Measurements from ENCODE around the gene ANKS1B. TPM values are rescaled to one million over a fixed set of nuclear protein-coding genes. Genes with fewer than 3 reads are reported as not detected.

The ANKS1B gene
- total RNA-seq, 1 experiment from 2014 or later = 5.8 TPM

GRCh38 chr12:99130808-99131553 lies 853.8 kb downstream of the ANKS1B start (continued):
- TF ChIP-seq HMGXB4 (CRISPR knock-in tag; IDR thresholded peaks at IDR 0.05) = no peak

- no peak for TF ChIP-seq FOXP1 (CRISPR knock-in tag; IDR thresholded peaks at IDR 0.05; ENCODE audit: borderline replicate concordance)
- TF ChIP-seq GABPB1 (CRISPR knock-in tag; IDR thresholded peaks at IDR 0.05) = no peak
- ATAC-seq (no peak), DNase-seq (ENCODE audit: low spot score) (no peak)
- POLR2A ChIA-PET = no interaction called here
- Mint-ChIP-seq H3K4me1 (no peaks in the 10 kb centered on the region), H3K4me3 (no peak overlapping the region), H3K27ac (no peak overlapping the region), H3K9me3 (no peaks in the 10 kb centered on the region), H3K27me3 (ENCODE audit: low read depth) (no peaks in the 10 kb centered on the region), H3K36me3 (no peaks in the 10 kb centered on the region)
- CTCF ChIA-PET = no interaction called here
These were observed 856.4 kb downstream of the ANKS1B start for GRCh38 chr12:99128246-99128802.

GRCh38 chr12:99122959-99123358 lies 861.8 kb downstream of the ANKS1B start:
- Mint-ChIP-seq H3K36me3 (no peaks in the 10 kb centered on the region), H3K27me3 (ENCODE audit: low read depth) (no peaks in the 10 kb centered on the region), H3K9me3 (no peaks in the 10 kb centered on the region), H3K27ac (no peak overlapping the region), H3K4me3 (no peak overlapping the region), H3K4me1 (no peaks in the 10 kb centered on the region)
- ChIA-PET CTCF (no interaction called here), POLR2A (no interaction called here)
- ATAC-seq (no peak), DNase-seq (ENCODE audit: low spot score) (no peak)
- TF ChIP-seq ELF4 (CRISPR knock-in tag; IDR thresholded peaks at IDR 0.05; ENCODE audit: low read depth) = no peak
- TF ChIP-seq STAT6 (CRISPR knock-in tag; conservative IDR thresholded peaks at IDR 0.05; ENCODE audit: low read depth) = no peak
- no peak for TF ChIP-seq ZNF512 (CRISPR knock-in tag; IDR thresholded peaks at IDR 0.05; ENCODE audit: borderline replicate concordance)
- TF ChIP-seq, protein P1, sequence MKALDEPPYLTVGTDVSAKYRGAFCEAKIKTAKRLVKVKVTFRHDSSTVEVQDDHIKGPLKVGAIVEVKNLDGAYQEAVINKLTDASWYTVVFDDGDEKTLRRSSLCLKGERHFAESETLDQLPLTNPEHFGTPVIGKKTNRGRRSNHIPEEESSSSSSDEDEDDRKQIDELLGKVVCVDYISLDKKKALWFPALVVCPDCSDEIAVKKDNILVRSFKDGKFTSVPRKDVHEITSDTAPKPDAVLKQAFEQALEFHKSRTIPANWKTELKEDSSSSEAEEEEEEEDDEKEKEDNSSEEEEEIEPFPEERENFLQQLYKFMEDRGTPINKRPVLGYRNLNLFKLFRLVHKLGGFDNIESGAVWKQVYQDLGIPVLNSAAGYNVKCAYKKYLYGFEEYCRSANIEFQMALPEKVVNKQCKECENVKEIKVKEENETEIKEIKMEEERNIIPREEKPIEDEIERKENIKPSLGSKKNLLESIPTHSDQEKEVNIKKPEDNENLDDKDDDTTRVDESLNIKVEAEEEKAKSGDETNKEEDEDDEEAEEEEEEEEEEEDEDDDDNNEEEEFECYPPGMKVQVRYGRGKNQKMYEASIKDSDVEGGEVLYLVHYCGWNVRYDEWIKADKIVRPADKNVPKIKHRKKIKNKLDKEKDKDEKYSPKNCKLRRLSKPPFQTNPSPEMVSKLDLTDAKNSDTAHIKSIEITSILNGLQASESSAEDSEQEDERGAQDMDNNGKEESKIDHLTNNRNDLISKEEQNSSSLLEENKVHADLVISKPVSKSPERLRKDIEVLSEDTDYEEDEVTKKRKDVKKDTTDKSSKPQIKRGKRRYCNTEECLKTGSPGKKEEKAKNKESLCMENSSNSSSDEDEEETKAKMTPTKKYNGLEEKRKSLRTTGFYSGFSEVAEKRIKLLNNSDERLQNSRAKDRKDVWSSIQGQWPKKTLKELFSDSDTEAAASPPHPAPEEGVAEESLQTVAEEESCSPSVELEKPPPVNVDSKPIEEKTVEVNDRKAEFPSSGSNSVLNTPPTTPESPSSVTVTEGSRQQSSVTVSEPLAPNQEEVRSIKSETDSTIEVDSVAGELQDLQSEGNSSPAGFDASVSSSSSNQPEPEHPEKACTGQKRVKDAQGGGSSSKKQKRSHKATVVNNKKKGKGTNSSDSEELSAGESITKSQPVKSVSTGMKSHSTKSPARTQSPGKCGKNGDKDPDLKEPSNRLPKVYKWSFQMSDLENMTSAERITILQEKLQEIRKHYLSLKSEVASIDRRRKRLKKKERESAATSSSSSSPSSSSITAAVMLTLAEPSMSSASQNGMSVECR (CRISPR knock-in tag; IDR thresholded peaks at IDR 0.05; ENCODE audit: borderline replicate concordance) = no peak
- no peak for TF ChIP-seq ZNF423 (CRISPR knock-in tag; IDR thresholded peaks at IDR 0.05)
- no peak for TF ChIP-seq FOXJ3 (CRISPR knock-in tag; IDR thresholded peaks at IDR 0.05; ENCODE audit: borderline replicate concordance)
- no peak for TF ChIP-seq ATF6 (CRISPR knock-in tag; IDR thresholded peaks at IDR 0.05)
- TF ChIP-seq, protein P2, sequence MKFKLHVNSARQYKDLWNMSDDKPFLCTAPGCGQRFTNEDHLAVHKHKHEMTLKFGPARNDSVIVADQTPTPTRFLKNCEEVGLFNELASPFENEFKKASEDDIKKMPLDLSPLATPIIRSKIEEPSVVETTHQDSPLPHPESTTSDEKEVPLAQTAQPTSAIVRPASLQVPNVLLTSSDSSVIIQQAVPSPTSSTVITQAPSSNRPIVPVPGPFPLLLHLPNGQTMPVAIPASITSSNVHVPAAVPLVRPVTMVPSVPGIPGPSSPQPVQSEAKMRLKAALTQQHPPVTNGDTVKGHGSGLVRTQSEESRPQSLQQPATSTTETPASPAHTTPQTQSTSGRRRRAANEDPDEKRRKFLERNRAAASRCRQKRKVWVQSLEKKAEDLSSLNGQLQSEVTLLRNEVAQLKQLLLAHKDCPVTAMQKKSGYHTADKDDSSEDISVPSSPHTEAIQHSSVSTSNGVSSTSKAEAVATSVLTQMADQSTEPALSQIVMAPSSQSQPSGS (CRISPR knock-in tag; IDR thresholded peaks at IDR 0.05; ENCODE audit: borderline replicate concordance, low read depth) = no peak
- TF ChIP-seq, protein P3, sequence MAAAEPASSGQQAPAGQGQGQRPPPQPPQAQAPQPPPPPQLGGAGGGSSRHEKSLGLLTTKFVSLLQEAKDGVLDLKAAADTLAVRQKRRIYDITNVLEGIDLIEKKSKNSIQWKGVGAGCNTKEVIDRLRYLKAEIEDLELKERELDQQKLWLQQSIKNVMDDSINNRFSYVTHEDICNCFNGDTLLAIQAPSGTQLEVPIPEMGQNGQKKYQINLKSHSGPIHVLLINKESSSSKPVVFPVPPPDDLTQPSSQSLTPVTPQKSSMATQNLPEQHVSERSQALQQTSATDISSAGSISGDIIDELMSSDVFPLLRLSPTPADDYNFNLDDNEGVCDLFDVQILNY (CRISPR knock-in tag; IDR thresholded peaks at IDR 0.05) = no peak
- no peak for TF ChIP-seq ZBTB21 (CRISPR knock-in tag; IDR thresholded peaks at IDR 0.05; ENCODE audit: borderline replicate concordance)
- TF ChIP-seq JUN (CRISPR knock-in tag; IDR thresholded peaks at IDR 0.05) = no peak
- TF ChIP-seq ZNF121 (CRISPR knock-in tag; IDR thresholded peaks at IDR 0.05) = no peak
- TF ChIP-seq IRF2 (CRISPR knock-in tag; IDR thresholded peaks at IDR 0.05; ENCODE audit: borderline replicate concordance, low read depth) = no peak
